Activated T-cell treated with anti-CD3 and anti-CD28 coated beads for 48 hours (primary cell): Measurements from ENCODE around the gene C1QTNF3.
"Not testable (repeated sequence)": the region's sequence is repeated elsewhere in the genome, so short reads cannot be mapped to it uniquely, and the experiment has no call there.

ENCODE experiments used
- DNase-seq: peaks from one replicate; pipeline ENCODE4 v3.0.0-alpha.2; 2020; ENCODE audit warnings: low read depth

C1QTNF3 gene

GRCh38 chr5:34021334-34021733 lies 21.7 kb downstream of the C1QTNF3 start:
- DNase-seq: no peak

GRCh38 chr5:34020726-34021125 lies 22.3 kb downstream of the C1QTNF3 start:
- no peak for DNase-seq

- no peak for DNase-seq
Observed at GRCh38 chr5:34017254-34017653, 25.8 kb downstream of the C1QTNF3 start.

GRCh38 chr5:34016750-34017149 lies 26.3 kb downstream of the C1QTNF3 start:
- no peak for DNase-seq

DNA sequence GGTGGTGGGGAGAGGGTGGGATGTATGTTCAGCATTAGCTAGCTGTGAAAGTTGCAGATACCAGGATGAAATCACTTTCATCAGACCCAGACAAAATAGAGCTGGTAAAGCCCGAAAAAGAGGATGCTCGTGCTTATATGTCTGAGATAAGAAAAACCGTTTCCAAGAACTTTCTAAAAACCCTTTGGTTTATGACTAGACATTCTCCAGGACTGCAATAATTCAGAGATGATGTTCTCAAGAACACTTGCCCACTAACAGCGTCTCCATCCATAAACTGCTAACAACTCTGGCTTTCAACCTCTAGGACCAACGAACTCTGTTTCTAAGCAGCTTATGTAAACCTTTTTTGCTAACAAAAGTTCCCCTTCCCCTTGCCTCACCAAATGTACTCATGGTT lies 26.8 kb downstream of the C1QTNF3 start:
- no peak for DNase-seq

GRCh38 chr5:34015120-34015822 lies 27.7 kb downstream of the C1QTNF3 start:
- DNase-seq: no peak

DNA sequence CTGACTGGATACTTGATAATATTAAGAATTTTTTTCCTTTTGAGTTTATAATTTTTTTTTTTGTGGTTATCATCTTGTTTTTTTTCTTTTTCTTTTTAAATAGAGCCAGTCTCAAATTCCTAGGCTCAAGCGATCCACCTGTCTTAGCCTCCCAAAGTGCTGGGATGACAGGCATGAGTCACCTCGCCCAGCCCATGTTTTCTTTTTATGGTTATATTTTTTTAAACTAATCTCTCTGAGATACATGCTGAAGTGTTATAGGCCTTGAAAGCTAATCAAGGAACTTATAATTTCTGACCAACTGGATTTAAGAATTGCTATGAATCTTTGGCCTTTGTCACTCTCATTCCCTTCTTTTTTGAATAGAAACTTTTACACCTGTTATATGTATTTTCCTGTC lies 28.4 kb downstream of the C1QTNF3 start:
- no peak for DNase-seq

DNA sequence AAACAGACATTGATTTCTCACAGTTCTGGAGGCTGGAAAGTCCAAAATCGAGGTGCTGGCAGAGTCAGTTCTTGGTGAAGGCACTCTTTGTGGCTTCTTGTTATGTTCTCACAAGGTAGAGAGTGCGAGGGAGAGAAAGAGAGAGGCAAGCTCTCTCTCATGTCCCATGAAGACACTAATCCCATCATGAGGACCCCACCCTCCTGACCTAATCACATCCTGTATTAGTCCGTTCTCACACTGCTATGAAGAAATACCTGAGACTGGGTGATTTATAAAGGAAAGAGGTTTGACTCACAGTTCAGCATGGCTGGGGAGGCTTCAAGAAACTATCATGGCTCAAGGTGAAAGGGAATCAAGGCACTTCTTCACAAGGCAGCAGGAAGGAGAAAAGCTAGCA lies 29.5 kb downstream of the C1QTNF3 start:
- no peak for DNase-seq

GRCh38 chr5:34012791-34013190 lies 30.2 kb downstream of the C1QTNF3 start:
- no peak for DNase-seq

GRCh38 chr5:34011536-34011935 lies 31.5 kb downstream of the C1QTNF3 start:
- no peak for DNase-seq

DNA sequence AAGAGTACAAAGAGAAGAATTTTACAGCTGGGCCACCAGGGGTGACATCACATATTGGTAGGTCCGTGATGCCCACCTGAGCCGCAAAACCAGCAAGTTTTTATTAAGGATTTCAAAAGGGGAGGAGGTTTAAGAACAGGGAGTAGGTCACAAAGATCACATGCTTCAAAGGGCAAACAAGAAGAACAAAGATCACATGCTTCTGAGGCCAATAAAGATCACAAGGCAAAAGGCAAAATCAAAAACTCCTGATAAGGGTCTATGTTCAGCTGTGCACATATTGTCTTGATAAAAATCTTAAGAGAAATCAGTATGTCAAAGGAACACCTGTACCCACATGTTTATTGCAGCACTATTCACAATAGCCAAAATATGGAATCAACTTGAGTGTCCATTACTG lies 32.9 kb downstream of the C1QTNF3 start:
- DNase-seq: not testable (repeated sequence)

DNA sequence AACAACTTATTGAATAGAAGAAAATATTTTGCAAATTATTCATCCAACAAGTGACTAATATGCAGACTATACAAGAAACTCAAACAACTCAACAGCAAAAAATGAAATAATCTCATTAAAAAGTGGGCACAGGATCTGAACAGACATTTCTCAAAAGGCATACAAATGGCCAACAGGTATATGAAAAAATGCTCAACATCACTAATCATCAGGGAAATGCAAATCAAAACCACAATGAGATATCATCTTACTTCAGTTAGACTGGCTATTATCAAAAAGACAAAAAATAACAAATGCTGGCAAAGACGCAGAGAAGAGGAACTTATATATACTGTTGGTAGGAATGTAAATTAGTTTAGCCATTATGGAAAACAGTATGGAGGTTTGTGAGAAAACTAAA lies 33.4 kb downstream of the C1QTNF3 start:
- no peak for DNase-seq

GRCh38 chr5:34008802-34009201 lies 34.2 kb downstream of the C1QTNF3 start:
- no peak for DNase-seq

DNA sequence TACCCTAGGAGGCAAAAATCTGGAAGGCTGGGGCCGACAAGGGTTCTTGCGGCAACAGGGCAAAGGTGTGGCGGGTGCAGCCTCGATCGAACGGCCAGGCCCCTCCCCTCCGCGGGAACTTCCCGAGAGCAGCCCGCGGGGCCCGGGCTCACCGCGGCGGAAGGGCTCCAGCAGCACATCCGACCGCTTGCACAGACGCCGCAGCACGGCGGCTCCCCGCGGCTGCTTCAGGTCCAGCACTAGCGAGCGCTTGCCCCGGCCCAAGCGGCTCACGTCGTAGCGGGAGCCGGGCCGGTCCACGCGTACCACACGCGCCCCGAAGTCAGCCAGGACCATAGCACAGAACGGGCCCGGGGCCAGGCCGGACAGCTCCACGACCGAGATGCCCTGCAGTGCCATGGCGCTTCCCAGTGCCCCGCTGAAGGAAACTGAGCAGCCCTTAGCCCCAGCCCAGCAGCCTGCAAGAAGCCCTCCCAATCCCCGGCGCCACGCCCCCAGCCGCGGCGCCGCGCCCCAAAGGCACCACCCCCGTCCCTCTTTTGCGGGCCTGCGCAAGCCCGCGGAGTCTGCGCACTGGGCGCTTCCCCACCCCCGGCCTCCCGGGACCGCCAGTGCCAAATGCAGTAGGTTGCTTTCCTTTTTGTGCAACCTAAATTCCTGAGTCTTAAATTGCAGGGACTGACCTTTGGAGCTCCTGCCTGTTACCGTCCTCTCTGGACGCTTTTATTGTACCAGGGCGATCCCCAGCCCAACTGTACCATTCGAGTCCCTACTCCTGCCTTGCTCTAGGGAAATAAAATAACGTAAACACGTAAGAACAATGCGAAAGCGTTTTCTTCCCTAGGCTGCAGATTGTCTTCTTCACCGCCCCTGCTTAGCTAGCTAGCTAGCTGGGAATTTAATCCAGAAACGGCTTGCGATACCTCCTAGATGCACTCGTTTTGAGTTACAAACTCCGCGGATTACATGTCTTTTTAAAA lies 35.1 kb downstream of the C1QTNF3 start, which contains the start of gene AMACR:
Gene AMACR, minus strand, starts transcription at position 430 of the 980 bp plus-strand sequence. Its CDS starts 31 bp downstream, at position 399.
- DNase-seq: peak; percentile 90

DNA sequence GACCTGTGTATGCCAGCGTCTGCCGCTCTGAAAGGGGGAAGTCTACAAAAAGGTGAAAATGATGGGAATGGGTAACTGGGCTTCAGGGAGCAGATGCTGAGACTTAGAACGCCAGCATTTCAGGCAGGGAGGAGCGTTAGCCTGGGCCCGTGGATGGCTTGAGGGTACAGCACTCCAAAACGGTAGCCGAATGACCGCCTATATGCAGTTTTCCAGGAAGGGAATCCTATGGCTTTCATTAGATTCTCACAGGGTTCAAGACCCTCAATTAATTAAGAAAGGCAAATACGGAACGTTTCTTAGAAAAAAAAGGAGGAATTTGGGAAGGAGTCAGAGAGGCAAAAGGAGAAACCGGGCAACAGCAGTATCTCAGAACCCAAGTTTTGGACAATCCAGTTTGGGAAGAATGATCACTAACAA lies 35.8 kb downstream of the C1QTNF3 start:
- no peak for DNase-seq

DNA sequence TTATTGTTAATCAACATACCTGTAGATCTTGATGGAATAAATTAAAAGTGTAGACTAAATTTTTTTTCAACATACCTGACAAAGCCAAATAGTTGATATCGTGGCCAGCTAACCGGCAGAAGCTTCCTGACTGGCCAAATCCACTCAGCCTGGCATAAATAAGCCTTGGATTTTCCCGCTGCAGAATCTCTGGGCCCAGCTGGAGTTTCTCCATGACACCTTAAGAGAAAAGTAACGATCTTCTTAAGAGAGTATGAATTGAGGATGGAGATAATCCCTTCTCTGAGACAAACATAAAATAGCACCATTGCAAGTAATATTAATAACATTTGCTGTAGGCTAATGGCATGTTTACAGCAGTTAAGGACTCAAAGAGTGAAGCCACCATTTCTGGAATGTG lies 37.3 kb downstream of the C1QTNF3 start:
- no peak for DNase-seq

GRCh38 chr5:34005211-34005610 lies 37.8 kb downstream of the C1QTNF3 start:
- DNase-seq: no peak

DNA sequence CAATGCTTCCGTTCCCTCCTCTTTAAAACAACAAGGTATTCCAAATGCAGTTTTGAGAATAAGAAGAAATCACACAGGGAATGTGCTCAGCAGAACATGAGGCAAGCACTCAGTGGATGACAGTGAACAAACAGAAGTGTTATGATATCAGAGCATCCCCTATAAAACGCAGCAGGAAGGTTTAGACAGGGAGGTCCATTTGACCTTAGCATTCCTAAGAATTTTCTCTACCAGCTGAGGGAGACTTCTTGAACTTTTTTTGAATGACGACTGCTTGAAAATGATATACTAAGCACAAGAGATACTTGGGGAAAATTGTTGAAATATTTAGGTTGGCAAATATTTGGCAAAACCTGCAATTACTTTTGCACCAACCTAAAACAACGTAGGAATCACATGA lies 39.1 kb downstream of the C1QTNF3 start:
- DNase-seq: no peak

DNA sequence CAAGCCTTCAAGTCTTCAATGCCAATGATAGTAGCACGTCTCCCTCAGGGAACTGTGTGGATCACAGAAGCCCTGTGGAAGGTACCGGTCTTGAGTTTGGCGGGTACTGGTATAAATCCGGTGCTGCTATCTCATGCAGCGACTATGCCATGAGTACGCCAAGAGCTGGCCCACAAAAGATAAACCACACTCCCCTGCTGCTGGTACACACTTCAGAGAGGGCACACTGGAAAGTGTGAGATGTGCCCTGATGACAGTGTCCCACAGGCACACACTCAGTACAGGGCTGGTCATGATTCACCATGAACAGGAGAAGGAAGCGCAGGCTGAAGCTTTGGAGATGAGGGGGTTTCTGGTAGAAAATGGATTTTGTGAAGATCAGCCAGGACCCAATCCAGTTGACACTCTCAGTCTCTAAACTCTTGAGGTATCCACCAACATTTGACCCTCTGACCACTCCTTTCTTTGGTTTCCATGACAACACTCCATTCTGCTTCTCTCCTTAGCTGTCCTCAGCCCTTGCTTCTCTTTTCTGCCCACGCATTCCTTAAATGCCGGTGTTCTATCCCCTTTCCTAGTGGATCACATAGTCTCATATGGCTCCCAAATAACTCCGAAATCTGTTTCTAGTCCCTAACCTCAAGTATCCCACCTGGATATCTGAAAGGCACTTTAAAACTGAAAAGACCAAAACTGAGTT lies 40.2 kb downstream of the C1QTNF3 start:
- no peak for DNase-seq

GRCh38 chr5:34001241-34001841 lies 41.7 kb downstream of the C1QTNF3 start:
- DNase-seq: no peak

GRCh38 chr5:33999978-34000377 lies 43.0 kb downstream of the C1QTNF3 start:
- no peak for DNase-seq
